ENCODE results near the gene FBXO28. TPM values are rescaled to one million over a fixed set of nuclear protein-coding genes. Genes with fewer than 3 reads are reported as not detected.

The FBXO28 gene
- total and polyA plus RNA-seq, 10 of the 15 experiments (the other 5 are each of a cell fraction or from before 2014, with no cell fraction given), result 4.3 to 23.2 (median 18.4) TPM

DNA sequence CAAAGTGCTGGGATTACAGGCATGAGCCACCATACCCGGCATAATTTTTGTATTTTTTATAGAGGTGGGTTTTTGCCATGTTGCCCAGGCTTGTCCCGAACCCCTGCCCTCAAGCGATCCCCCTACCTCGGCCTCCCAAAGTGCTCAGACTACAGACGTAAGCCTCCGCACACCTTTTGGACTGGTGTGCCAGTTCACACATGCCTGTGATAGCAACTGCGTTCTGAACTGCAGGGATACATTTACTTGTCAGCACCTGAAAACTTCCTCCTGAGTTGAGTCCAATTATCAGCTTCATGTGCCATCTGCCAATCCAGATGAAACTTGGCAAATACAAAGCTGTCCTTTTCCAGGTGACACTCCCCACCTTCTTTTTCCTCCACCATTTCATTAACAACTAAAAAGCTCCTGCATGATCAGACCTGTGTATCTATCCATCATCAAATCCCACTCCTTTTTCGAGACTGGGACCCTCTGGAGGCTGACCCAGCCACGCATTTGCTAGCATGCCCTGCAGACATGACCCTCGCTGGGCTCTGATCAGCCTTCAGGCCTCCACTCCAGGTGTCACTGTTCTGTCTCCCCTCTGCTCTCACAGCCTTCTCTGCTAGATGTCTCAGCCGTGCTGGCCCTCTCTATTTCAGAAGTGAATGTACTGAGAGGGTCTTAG, 67.0 kb downstream of the FBXO28 start (continued):
- TF ChIP-seq, protein P1, sequence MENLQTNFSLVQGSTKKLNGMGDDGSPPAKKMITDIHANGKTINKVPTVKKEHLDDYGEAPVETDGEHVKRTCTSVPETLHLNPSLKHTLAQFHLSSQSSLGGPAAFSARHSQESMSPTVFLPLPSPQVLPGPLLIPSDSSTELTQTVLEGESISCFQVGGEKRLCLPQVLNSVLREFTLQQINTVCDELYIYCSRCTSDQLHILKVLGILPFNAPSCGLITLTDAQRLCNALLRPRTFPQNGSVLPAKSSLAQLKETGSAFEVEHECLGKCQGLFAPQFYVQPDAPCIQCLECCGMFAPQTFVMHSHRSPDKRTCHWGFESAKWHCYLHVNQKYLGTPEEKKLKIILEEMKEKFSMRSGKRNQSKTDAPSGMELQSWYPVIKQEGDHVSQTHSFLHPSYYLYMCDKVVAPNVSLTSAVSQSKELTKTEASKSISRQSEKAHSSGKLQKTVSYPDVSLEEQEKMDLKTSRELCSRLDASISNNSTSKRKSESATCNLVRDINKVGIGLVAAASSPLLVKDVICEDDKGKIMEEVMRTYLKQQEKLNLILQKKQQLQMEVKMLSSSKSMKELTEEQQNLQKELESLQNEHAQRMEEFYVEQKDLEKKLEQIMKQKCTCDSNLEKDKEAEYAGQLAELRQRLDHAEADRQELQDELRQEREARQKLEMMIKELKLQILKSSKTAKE (IDR thresholded peaks at IDR 0.05; ENCODE audit: low read depth, poor library complexity, severe bottlenecking), result no peak
- TF ChIP-seq, protein P2, sequence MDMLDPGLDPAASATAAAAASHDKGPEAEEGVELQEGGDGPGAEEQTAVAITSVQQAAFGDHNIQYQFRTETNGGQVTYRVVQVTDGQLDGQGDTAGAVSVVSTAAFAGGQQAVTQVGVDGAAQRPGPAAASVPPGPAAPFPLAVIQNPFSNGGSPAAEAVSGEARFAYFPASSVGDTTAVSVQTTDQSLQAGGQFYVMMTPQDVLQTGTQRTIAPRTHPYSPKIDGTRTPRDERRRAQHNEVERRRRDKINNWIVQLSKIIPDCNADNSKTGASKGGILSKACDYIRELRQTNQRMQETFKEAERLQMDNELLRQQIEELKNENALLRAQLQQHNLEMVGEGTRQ (IDR thresholded peaks at IDR 0.05; ENCODE audit: borderline replicate concordance, low read depth, low read length), result no peak
- TF ChIP-seq CBX5 (IDR thresholded peaks at IDR 0.05; ENCODE audit: low read depth), result no peak
- TF ChIP-seq HDAC6 (IDR thresholded peaks at IDR 0.05; ENCODE audit: unreplicated experiment), result no peak
- TF ChIP-seq STAT3 (IDR thresholded peaks at IDR 0.05; ENCODE audit: low read depth, low read length), result no peak
- TF ChIP-seq MEF2A (IDR thresholded peaks at IDR 0.05; ENCODE audit: insufficient read depth, low read depth, low read length), result no peak
- TF ChIP-seq POLR2A (IDR thresholded peaks at IDR 0.05; ENCODE audit: low read depth, low read length), result no peak
- no peak for TF ChIP-seq PML (IDR thresholded peaks at IDR 0.05; ENCODE audit: low read length)
- no peak for TF ChIP-seq IRF4 (IDR thresholded peaks at IDR 0.05; ENCODE audit: low read depth, low read length)
- TF ChIP-seq NFYB (IDR thresholded peaks at IDR 0.05; ENCODE audit: insufficient read depth, low read depth, low read length), result no peak
- TF ChIP-seq CEBPB (IDR thresholded peaks at IDR 0.05; ENCODE audit: borderline replicate concordance in 1 of 2, low read depth in 2 of 2, low read length in 2 of 2), result no peak
